Astrocyte (in vitro differentiated cells and primary cell): ENCODE results near the gene POLD2.

ENCODE experiments used
- EZH2 ChIP-seq: IDR thresholded peaks from 2 replicates; pipeline ENCODE4 v1.6.1; 2012; ENCODE audit warnings: mild to moderate bottlenecking, low read length, inconsistent platforms; ENCODE audit not compliant: insufficient read depth
- TF ChIP-seq, protein P1 (sequence below): IDR thresholded peaks from 2 replicates; pipeline ENCODE4 v1.5.1; 2011; ENCODE audit warnings: low read depth, mild to moderate bottlenecking, inconsistent platforms, low read length, moderate library complexity; ENCODE audit not compliant: insufficient read depth

DNA sequence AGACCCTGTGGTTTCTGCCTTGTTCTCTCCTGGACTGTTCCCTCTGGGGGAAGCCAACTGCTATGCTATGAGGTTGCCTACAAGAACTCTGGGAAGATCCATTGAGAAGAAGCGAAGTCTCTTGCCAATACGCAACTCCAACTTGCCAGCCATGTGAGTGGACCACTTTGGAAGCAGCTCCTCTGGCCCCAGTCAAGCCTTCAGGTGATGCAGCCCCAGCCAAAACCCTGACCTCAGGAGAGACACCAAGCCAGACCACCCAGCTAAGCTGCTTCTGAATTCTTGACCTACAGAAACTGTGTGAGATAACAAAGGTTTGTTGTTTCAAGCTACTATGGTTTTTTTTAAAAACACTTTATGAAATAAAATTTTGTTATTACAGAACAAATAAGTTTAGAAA, 38.0 kb upstream of the POLD2 start:
- TF ChIP-seq, protein P1, sequence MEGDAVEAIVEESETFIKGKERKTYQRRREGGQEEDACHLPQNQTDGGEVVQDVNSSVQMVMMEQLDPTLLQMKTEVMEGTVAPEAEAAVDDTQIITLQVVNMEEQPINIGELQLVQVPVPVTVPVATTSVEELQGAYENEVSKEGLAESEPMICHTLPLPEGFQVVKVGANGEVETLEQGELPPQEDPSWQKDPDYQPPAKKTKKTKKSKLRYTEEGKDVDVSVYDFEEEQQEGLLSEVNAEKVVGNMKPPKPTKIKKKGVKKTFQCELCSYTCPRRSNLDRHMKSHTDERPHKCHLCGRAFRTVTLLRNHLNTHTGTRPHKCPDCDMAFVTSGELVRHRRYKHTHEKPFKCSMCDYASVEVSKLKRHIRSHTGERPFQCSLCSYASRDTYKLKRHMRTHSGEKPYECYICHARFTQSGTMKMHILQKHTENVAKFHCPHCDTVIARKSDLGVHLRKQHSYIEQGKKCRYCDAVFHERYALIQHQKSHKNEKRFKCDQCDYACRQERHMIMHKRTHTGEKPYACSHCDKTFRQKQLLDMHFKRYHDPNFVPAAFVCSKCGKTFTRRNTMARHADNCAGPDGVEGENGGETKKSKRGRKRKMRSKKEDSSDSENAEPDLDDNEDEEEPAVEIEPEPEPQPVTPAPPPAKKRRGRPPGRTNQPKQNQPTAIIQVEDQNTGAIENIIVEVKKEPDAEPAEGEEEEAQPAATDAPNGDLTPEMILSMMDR: no peak
- TF ChIP-seq EZH2: no peak
